Measurements from ENCODE around the gene RBMS1. TPM values are rescaled to one million over a fixed set of nuclear protein-coding genes. Genes with fewer than 3 reads are reported as not detected.

Gene RBMS1
- total RNA-seq, 4 donors from 2014 or later: 50.2 to 62.3 (median 59.1) TPM

DNA sequence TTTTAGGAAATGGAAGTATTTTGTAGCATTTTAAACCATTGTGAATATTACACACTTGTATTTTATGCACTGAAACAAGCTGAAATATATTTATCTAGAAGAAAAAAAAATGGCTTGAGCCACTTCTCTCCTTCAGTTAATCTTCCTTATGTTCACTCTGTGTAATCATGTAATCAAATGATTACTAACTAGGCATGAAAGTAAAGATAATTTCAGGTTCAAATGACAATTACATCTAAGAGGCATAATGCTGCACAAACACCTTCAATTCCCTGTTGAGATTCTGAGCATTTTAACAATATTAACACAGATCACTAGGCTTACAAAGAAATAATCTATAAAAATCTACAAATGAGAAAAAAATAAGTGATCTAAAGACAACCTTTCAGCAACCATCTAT lies 173.9 kb downstream of the RBMS1 start:
- DNase-seq (ENCODE audit: low spot score in 2 of 2): no peak
- TF ChIP-seq CTCF (IDR thresholded peaks at IDR 0.05) (no peak), POLR2A (IDR thresholded peaks at IDR 0.05) (no peak)
- no peak overlapping the region for H3K4me3 ChIP-seq (ENCODE audit: low read depth, poor library complexity, severe bottlenecking)
- intact Hi-C loops (cut with DNase I; ENCODE audit: low total_unique reads): loop anchor here (10.0 kb wide), 1 partner anchor 645 kb away; no protein-coding TSS in a partner anchor

- no peak for DNase-seq (ENCODE audit: low spot score in 2 of 2)
- TF ChIP-seq CTCF (IDR thresholded peaks at IDR 0.05) (no peak), POLR2A (IDR thresholded peaks at IDR 0.05) (no peak)
- intact Hi-C loops (cut with DNase I; ENCODE audit: low total_unique reads): no loop called here
- H3K4me3 ChIP-seq (ENCODE audit: low read depth, poor library complexity, severe bottlenecking): no peak overlapping the region
Measured at GRCh38 chr2:160318218-160318617, 175.4 kb downstream of the RBMS1 start.

DNA sequence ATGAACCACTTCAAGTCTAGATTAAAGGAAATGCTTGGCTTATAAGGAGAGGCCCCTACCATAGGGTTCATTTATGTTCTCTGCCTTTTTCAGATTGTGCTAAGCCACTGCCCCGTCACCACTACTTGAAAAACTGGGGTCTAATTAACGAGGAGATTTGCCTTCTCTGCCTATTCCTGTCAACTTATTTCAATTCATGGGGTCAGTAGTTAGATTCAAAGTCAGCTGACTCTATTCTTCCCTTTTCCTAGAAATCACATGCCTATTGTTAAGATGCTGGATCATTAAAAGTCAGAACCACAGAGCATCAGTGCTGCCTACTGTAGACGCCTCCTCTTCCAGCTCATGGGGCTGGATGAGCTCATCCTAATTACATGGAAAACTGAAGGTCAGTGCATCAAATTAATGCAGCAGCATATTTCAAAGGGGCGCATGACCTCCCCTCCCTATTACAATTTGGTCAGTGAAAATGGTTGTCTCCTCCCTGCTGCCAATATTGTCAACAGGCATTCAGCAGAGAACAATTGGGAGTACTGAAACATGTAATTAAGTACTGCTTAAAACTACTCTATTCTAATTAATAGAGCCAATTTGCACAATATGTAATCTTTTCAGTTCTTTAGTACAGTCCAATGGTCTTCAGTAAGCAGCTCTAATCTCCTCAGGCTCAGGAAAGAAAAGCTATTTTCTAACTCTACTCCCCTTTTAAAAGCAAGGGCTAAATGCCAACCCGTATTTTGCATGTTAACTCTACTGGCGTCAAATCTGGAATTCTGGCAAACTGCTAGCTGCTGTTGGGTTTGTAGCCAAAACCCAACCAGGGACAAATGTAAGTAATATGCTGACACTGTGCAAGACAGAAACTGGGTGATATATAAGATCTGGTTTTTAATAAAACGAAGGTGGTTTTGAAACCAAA lies 176.2 kb downstream of the RBMS1 start:
- 48 to 51% methylated on average over 7 of the region's 7 CpGs for WGBS, 2 donors
- no peak overlapping the region for H3K4me3 ChIP-seq (ENCODE audit: low read depth, poor library complexity, severe bottlenecking)
- TF ChIP-seq CTCF (IDR thresholded peaks at IDR 0.05) (no peak), POLR2A (IDR thresholded peaks at IDR 0.05) (no peak)
- intact Hi-C loops (cut with DNase I; ENCODE audit: low total_unique reads): no loop called here
- no peak for DNase-seq (ENCODE audit: low spot score in 2 of 2)

GRCh38 chr2:160315337-160315736 lies 178.3 kb downstream of the RBMS1 start:
- no peak for DNase-seq (ENCODE audit: low spot score in 2 of 2)
- intact Hi-C loops (cut with DNase I; ENCODE audit: low total_unique reads): no loop called here
- H3K4me3 ChIP-seq (ENCODE audit: low read depth, poor library complexity, severe bottlenecking): no peak overlapping the region
- TF ChIP-seq CTCF (IDR thresholded peaks at IDR 0.05): no peak
- TF ChIP-seq POLR2A (IDR thresholded peaks at IDR 0.05): no peak
- WGBS, 2 donors: 53 to 54% methylated on average over 2 of the region's 2 CpGs

DNA sequence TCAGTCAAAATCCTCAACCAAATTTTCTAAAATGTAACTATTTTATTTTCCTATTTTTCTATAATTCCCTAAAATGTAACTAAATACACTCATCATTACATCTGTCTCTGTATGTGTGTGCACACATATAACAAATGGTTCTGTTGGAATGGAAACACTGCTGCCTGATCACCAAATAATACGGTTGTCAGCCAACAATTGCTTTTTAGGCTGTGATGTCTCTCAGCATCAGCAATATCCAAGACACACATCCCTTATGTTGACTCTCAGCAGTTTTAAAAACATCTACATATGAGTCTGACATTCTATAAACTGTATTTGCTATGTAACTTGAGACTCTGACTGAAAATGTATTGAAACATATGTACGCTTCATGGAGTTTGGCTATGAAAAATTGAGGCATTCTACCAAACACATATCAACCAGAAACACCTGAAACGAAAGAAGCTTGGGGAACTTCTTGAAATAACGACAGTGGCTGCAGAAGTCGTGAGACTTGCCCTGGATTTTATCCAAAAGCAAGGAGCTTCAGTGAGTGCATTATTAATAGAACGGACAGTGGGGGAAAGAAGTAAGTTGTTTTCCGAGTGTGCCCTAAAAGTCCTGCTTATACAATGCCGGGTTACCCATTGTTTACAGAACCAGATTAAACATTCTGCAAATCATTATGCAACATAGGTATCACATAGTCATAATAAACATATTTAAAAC lies 183.3 kb downstream of the RBMS1 start:
- intact Hi-C loops (cut with DNase I; ENCODE audit: low total_unique reads): no loop called here
- 67 to 72% methylated on average over 8 of the region's 8 CpGs for WGBS, 2 donors
- no peak overlapping the region for H3K4me3 ChIP-seq (ENCODE audit: low read depth, poor library complexity, severe bottlenecking)
- DNase-seq (ENCODE audit: low spot score in 2 of 2): no peak
- TF ChIP-seq POLR2A (IDR thresholded peaks at IDR 0.05): no peak
- TF ChIP-seq CTCF (IDR thresholded peaks at IDR 0.05): no peak

Measured in lower leg skin (tissue), 4 donors.